RWPE2 (cell line): ENCODE measurements around the gene CDKN2D.
A peak's percentile ranks its signal among the peaks of the same experiment; 100 is the strongest.

Experiments used
- ATAC-seq: fragments of 200-7000 bp; cut with Tn5 transposase; 3 replicates; pipeline ENCODE4 v1.9.1; 2021; ENCODE audit warnings: low read depth
- DNase-seq: peaks from one replicate; pipeline ENCODE4 v3.0.0-alpha.2; 2020; ENCODE audit warnings: low spot score
- H3K27ac ChIP-seq: fragments of 450-650 bp; 2 replicates; pipeline ENCODE4 v1.5.1; 2017; ENCODE audit warnings: mild to moderate bottlenecking; ENCODE audit not compliant: poor library complexity, severe bottlenecking
- H3K27me3 ChIP-seq: fragments of 250-450 bp; sonication (Bioruptor Pico); 2 replicates; pipeline ENCODE4 v1.5.1; 2021; ENCODE audit warnings: mild to moderate bottlenecking, moderate library complexity; ENCODE audit not compliant: insufficient read depth, poor library complexity, severe bottlenecking
- H3K36me3 ChIP-seq: fragments of 250-450 bp; sonication (Bioruptor Pico); 2 replicates; pipeline ENCODE4 v1.5.1; 2020; ENCODE audit warnings: low read depth, mild to moderate bottlenecking, moderate library complexity
- H3K4me1 ChIP-seq: fragments of 250-450 bp; sonication (Bioruptor Pico); 2 replicates; pipeline ENCODE4 v1.5.1; 2021; ENCODE audit warnings: mild to moderate bottlenecking, moderate library complexity; ENCODE audit not compliant: insufficient read depth, poor library complexity, severe bottlenecking
- H3K4me3 ChIP-seq: fragments of 250-450 bp; sonication (Bioruptor Pico); 2 replicates; pipeline ENCODE4 v1.5.1; 2021; ENCODE audit warnings: mild to moderate bottlenecking, moderate library complexity; ENCODE audit not compliant: severe bottlenecking
- H3K9me3 ChIP-seq: fragments of 250-450 bp; sonication (Bioruptor Pico); 2 replicates; pipeline ENCODE4 v1.5.1; 2021; ENCODE audit warnings: mild to moderate bottlenecking, moderate library complexity; ENCODE audit not compliant: severe bottlenecking
- CTCF ChIP-seq: fragments of 450-650 bp; IDR thresholded peaks from one replicate; pipeline ENCODE4 v1.5.1; 2017; ENCODE audit warnings: mild to moderate bottlenecking, moderate library complexity; ENCODE audit not compliant: poor library complexity, severe bottlenecking

Gene CDKN2D

DNA sequence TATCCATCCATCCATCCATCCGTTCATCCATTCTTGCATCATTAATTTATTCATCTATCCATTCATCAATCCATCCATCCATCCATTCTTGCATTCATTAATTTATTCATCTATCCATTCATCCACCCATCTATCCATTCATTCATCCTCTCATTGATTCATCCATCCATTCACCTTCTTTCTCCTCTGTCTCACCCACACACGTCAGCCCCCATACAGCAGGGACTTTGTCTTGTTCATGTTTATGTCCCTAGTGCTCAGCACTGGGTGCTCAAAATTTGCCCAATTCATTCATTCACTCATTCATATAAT is 19.0 kb upstream of the CDKN2D start:
- Histone ChIP-seq H3K9me3 (no peaks in the 10 kb centered on the region), H3K27ac (no peak overlapping the region), H3K4me3 (no peak overlapping the region), H3K36me3 (peaks cover 17% of the 10 kb centered on the region), H3K27me3 (no peaks in the 10 kb centered on the region), H3K4me1 (peaks cover 5% of the 10 kb centered on the region)
- ATAC-seq, result no peak
- no peak for DNase-seq
- no peak for TF ChIP-seq CTCF

- no peaks in the 10 kb centered on the region for H3K9me3 ChIP-seq
- H3K27me3 ChIP-seq, result no peaks in the 10 kb centered on the region
These were observed 18.5 kb upstream of the CDKN2D start, which contains the start of gene AP1M2 for GRCh38 chr19:10587022-10587838. TSS of gene AP1M2 (minus strand) at chr19:10587312. CDS start at chr19:10587231, 81 bp downstream.

DNA sequence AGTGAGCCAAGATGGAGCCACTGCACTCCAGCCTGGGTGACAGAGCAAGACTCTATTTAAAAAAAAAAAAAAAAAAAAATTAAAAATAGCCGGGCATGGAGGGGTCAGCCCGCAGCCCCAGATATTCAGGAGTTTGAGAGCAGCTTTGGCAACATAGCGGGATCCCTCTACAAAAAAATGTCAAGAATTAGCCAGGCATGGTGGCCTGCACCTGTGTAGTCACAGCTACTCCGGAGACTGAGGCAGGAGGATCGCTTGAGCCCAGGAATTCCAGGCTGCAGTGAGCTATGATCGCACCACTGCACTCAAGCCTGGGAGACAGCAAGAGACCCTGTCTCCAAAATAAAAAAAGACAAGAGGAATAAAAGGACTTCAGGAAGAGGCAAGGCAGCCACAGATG is 17.6 kb upstream of the CDKN2D start:
- DNase-seq (no peak), ATAC-seq (no peak)
- H3K27me3 ChIP-seq, result no peaks in the 10 kb centered on the region
- H3K4me3 ChIP-seq, result peak overlapping the region; percentile 79
- TF ChIP-seq CTCF, result no peak
- H3K36me3 ChIP-seq, result peaks cover 23% of the 10 kb centered on the region
- peak overlapping the region; percentile 42 for H3K27ac ChIP-seq
- no peaks in the 10 kb centered on the region for H3K9me3 ChIP-seq
- H3K4me1 ChIP-seq, result peaks cover 5% of the 10 kb centered on the region

More at GRCh38 chr19:10587022-10587838, 18.5 kb upstream of the CDKN2D start, which contains the start of gene AP1M2:
- DNase-seq (peak; percentile 72), ATAC-seq (peak; percentile 88)
- TF ChIP-seq CTCF, result no peak
- H3K36me3 ChIP-seq, result peaks cover 17% of the 10 kb centered on the region
- H3K27ac ChIP-seq, result peak within 1 kb of the TSS; percentile 42
- H3K4me3 ChIP-seq, result peak within 1 kb of the TSS; percentile 79
- H3K4me1 ChIP-seq, result peaks cover 5% of the 10 kb centered on the region

DNA sequence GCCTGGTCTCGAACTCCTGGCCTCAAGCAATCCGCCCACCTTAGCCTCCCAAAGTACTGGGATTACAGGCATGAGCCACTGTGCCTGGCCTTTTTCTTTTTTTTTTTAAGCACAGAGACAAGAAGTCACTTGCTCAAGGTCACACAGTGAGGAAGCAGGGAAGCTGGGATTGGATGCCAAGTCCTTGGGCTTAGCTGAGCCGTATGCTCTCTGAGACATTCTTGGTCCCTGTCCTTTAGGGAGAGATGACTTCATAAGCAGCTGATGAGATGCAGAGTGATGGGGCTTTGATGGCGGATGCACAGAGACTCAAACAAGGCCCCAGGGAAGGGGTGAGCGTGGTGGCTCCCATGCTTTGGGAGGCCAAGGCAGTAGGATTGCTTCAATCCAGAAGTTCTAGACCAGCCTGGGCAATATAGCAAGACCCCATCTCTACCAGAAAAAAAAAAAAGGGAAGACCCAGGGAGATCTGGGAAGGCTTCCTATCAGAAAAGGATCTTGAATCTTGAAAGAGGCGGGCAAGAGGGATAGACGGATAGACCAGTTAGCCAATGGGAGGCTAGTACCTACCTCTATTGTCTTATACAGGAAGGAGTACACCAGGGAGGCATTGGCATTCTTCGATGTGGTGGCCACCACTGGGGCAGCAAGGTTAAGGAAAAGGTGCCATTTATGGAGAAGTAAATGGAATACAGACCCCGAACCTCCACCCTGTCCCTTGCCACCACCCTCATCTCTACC is 14.4 kb upstream of the CDKN2D start:
- no peak for TF ChIP-seq CTCF
- Histone ChIP-seq H3K4me1 (peaks cover 5% of the 10 kb centered on the region), H3K27ac (no peak overlapping the region), H3K36me3 (peaks cover 55% of the 10 kb centered on the region), H3K27me3 (no peaks in the 10 kb centered on the region), H3K9me3 (no peaks in the 10 kb centered on the region), H3K4me3 (no peak overlapping the region)
- DNase-seq, result no peak
- no peak for ATAC-seq
